ENCODE measurements around the gene PAQR9. TPM values are rescaled to one million over a fixed set of nuclear protein-coding genes. Genes with fewer than 3 reads are reported as not detected.
"Not testable (repeated sequence)": the region's sequence is repeated elsewhere in the genome, so short reads cannot be mapped to it uniquely, and the experiment has no call there.

PAQR9 gene
- total RNA-seq, 1 experiment from 2014 or later: not detected

DNA sequence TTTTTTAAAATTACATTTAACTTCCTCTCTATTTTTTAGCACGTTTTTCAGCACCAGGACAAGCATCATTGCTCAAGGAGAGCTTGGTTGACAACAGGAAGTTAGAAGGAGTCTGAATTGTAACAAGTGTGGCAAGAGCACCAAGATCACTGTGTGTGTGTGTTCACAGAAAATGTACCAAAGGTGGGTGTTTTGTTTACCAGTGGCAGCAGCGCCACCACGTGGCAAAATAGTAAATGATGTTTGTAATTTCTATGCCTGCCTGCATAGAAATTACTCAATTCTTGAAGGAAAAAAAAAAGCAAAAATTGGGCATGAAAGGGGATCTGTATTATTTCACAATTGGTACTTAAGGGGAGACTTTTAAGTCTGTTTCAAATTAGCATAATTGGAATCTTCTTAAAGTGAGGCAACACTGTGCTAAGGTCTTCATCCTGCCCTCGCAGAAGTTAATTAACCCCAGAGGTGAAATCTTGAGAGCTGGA, 30.5 kb upstream of the PAQR9 start:
- no peaks in the 10 kb centered on the region for H3K9me3 ChIP-seq (ENCODE audit: insufficient read depth, low read depth)
- H4K20me1 ChIP-seq (ENCODE audit: insufficient read depth): no peaks in the 10 kb centered on the region
- no peaks in the 10 kb centered on the region for H3K9me2 ChIP-seq (ENCODE audit: insufficient read depth)
- H3K4me3 ChIP-seq: no peak overlapping the region
- no peaks in the 10 kb centered on the region for H3K36me3 ChIP-seq (ENCODE audit: low read depth)
- H3K4me2 ChIP-seq: no peak overlapping the region
- peaks cover 21% of the 10 kb centered on the region for H3K4me1 ChIP-seq (replicated peaks; ENCODE audit: insufficient read depth)
- peak; percentile 67 to 70 for DNase-seq
- ChIA-PET POLR2A (ENCODE audit: unreplicated experiment) (interaction anchor here (0.7 kb wide), 1 partner anchor 355 kb away, joined by 4 read pairs; no protein-coding TSS in a partner anchor), CTCF (interaction anchor here (1.2 to 2.2 kb wide), 2 partner anchors 165 to 407 kb away, joined by 4 to 8 read pairs; no protein-coding TSS in a partner anchor)
- H3K27ac ChIP-seq: no peak overlapping the region
- no TSS peak for BruUV-seq (replicated peaks)
- TF ChIP-seq, protein P1, sequence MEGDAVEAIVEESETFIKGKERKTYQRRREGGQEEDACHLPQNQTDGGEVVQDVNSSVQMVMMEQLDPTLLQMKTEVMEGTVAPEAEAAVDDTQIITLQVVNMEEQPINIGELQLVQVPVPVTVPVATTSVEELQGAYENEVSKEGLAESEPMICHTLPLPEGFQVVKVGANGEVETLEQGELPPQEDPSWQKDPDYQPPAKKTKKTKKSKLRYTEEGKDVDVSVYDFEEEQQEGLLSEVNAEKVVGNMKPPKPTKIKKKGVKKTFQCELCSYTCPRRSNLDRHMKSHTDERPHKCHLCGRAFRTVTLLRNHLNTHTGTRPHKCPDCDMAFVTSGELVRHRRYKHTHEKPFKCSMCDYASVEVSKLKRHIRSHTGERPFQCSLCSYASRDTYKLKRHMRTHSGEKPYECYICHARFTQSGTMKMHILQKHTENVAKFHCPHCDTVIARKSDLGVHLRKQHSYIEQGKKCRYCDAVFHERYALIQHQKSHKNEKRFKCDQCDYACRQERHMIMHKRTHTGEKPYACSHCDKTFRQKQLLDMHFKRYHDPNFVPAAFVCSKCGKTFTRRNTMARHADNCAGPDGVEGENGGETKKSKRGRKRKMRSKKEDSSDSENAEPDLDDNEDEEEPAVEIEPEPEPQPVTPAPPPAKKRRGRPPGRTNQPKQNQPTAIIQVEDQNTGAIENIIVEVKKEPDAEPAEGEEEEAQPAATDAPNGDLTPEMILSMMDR (conservative IDR thresholded peaks at IDR 0.05): peak; percentile 85
- no peak for TF ChIP-seq EZH2 (IDR thresholded peaks at IDR 0.05; ENCODE audit: low read depth)
- H3K27me3 ChIP-seq (ENCODE audit: insufficient read depth, low read depth): no peaks in the 10 kb centered on the region
- H3F3A ChIP-seq (ENCODE audit: insufficient read depth, low read depth): no peaks in the 10 kb centered on the region; the same call in 1 of the 2 replicates
- H2AFZ ChIP-seq: no peak overlapping the region
- no peaks in the 10 kb centered on the region for H3K79me2 ChIP-seq (ENCODE audit: low read depth)
- intact Hi-C loops (cut with micrococcal nuclease; ENCODE audit: unreplicated experiment): loop anchor here (1.0 to 5.0 kb wide), 4 partner anchors 166 to 867 kb away; no protein-coding TSS in a partner anchor

DNA sequence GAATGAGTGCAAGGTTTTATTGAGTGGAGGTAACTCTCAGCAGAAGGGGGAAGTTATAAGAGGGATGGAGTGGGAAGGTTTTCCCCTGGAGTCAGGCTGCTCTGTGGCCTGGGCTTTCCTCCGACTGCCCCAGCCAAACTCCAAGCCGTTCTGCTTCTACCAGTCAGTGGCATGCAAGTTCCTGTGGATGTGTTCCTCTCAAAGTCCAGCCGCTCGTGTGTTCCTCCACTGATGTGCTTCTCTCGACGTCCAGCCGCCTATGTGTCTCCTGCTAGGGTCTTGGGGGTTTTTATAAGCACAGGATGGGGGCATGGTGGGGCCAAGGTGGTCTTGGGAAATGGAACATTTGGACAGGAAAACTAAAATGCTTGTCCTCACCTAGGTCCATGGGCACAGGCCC, 28.8 kb upstream of the PAQR9 start:
- BruUV-seq (replicated peaks): no TSS peak
- no peak for DNase-seq
- H3K9me3 ChIP-seq (ENCODE audit: insufficient read depth, low read depth): no peaks in the 10 kb centered on the region
- no peak overlapping the region for H3K4me2 ChIP-seq
- H3K79me2 ChIP-seq (ENCODE audit: low read depth): no peaks in the 10 kb centered on the region
- H3K27ac ChIP-seq: no peak overlapping the region
- peaks cover 4% of the 10 kb centered on the region; the same call in 1 of the 2 replicates for H3K4me1 ChIP-seq (replicated peaks; ENCODE audit: insufficient read depth)
- no peaks in the 10 kb centered on the region for H4K20me1 ChIP-seq (ENCODE audit: insufficient read depth)
- ChIA-PET POLR2A (ENCODE audit: unreplicated experiment) (interaction anchor here (0.6 kb wide), 1 partner anchor 448 kb away, joined by 3 read pairs; no protein-coding TSS in a partner anchor), CTCF (interaction anchor here (2.2 kb wide), 1 partner anchor 164 kb away, joined by 8 read pairs; no protein-coding TSS in a partner anchor)
- intact Hi-C loops (cut with micrococcal nuclease; ENCODE audit: unreplicated experiment): loop anchor here (5.0 kb wide), 1 partner anchor 625 kb away; no protein-coding TSS in a partner anchor
- H3K36me3 ChIP-seq (ENCODE audit: low read depth): no peaks in the 10 kb centered on the region
- no peaks in the 10 kb centered on the region for H3K9me2 ChIP-seq (ENCODE audit: insufficient read depth)
- no peaks in the 10 kb centered on the region for H3F3A ChIP-seq (ENCODE audit: insufficient read depth, low read depth)
- H3K27me3 ChIP-seq (ENCODE audit: insufficient read depth, low read depth): no peaks in the 10 kb centered on the region
- H3K4me3 ChIP-seq: no peak overlapping the region
- H2AFZ ChIP-seq: no peak overlapping the region
- TF ChIP-seq, protein P1 (conservative IDR thresholded peaks at IDR 0.05): no peak
- no peak for TF ChIP-seq EZH2 (IDR thresholded peaks at IDR 0.05; ENCODE audit: low read depth)

GRCh38 chr3:142990721-142991120, 27.2 kb upstream of the PAQR9 start:
- Histone ChIP-seq H3K4me1 (replicated peaks; ENCODE audit: insufficient read depth) (no peaks in the 10 kb centered on the region; the same call in 1 of the 2 replicates), H3F3A (ENCODE audit: insufficient read depth, low read depth) (no peaks in the 10 kb centered on the region), H4K20me1 (ENCODE audit: insufficient read depth) (no peaks in the 10 kb centered on the region), H3K9me3 (ENCODE audit: insufficient read depth, low read depth) (no peaks in the 10 kb centered on the region), H3K27ac (no peak overlapping the region), H3K36me3 (ENCODE audit: low read depth) (no peaks in the 10 kb centered on the region), H3K4me2 (no peak overlapping the region), H2AFZ (no peak overlapping the region), H3K4me3 (no peak overlapping the region), H3K9me2 (ENCODE audit: insufficient read depth) (no peaks in the 10 kb centered on the region), H3K79me2 (ENCODE audit: low read depth) (no peaks in the 10 kb centered on the region), H3K27me3 (ENCODE audit: insufficient read depth, low read depth) (no peaks in the 10 kb centered on the region)
- CTCF ChIA-PET: interaction anchor here (1.2 kb wide), 1 partner anchor 404 kb away, joined by 3 read pairs; no protein-coding TSS in a partner anchor
- POLR2A ChIA-PET (ENCODE audit: unreplicated experiment): no interaction called here
- no peak for DNase-seq
- BruUV-seq (replicated peaks): no TSS peak
- intact Hi-C loops (cut with micrococcal nuclease; ENCODE audit: unreplicated experiment): loop anchor here (5.0 kb wide), 1 partner anchor 623 kb away; no protein-coding TSS in a partner anchor
- TF ChIP-seq EZH2 (IDR thresholded peaks at IDR 0.05; ENCODE audit: low read depth): no peak
- TF ChIP-seq, protein P1 (conservative IDR thresholded peaks at IDR 0.05): no peak

GRCh38 chr3:142988826-142989225, 25.4 kb upstream of the PAQR9 start:
- CTCF ChIA-PET: interaction anchor here (0.7 kb wide), 1 partner anchor 162 kb away, joined by 3 read pairs; no protein-coding TSS in a partner anchor
- H3K36me3 ChIP-seq (ENCODE audit: low read depth); H2AFZ ChIP-seq; H3K79me2 ChIP-seq (ENCODE audit: low read depth); H3F3A ChIP-seq (ENCODE audit: insufficient read depth, low read depth); H3K27me3 ChIP-seq (ENCODE audit: insufficient read depth, low read depth); BruUV-seq (replicated peaks); H3K4me3 ChIP-seq; H3K4me2 ChIP-seq; DNase-seq; H4K20me1 ChIP-seq (ENCODE audit: insufficient read depth); H3K9me2 ChIP-seq (ENCODE audit: insufficient read depth); intact Hi-C loops (cut with micrococcal nuclease; ENCODE audit: unreplicated experiment); H3K4me1 ChIP-seq (replicated peaks; ENCODE audit: insufficient read depth); POLR2A ChIA-PET (ENCODE audit: unreplicated experiment); H3K9me3 ChIP-seq (ENCODE audit: insufficient read depth, low read depth); H3K27ac ChIP-seq: not testable (repeated sequence)

DNA sequence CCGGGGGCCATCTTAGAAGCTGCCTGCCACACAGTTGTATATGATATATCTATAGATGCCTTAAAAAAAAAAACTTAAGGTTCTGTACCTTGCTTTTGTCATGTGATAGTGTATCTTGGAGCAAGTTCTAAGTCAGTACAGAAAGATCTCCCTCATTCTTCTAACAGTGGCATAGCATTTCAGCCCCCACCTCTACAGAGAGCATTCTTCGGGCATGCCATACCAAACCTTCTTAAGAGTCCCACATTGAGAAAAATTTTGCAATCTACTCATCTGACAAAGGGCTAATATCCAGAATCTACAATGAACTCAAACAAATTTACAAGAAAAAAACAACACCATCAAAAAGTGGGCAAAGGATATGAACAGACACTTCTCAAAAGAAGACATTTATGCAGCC, 24.7 kb upstream of the PAQR9 start:
- H3K79me2 ChIP-seq (ENCODE audit: low read depth); H3K4me1 ChIP-seq (replicated peaks; ENCODE audit: insufficient read depth); H3K27ac ChIP-seq; BruUV-seq (replicated peaks); H3K4me2 ChIP-seq; H3K36me3 ChIP-seq (ENCODE audit: low read depth); H3K9me3 ChIP-seq (ENCODE audit: insufficient read depth, low read depth); intact Hi-C loops (cut with micrococcal nuclease; ENCODE audit: unreplicated experiment); DNase-seq; H4K20me1 ChIP-seq (ENCODE audit: insufficient read depth); POLR2A ChIA-PET (ENCODE audit: unreplicated experiment); H3K9me2 ChIP-seq (ENCODE audit: insufficient read depth); H3F3A ChIP-seq (ENCODE audit: insufficient read depth, low read depth); CTCF ChIA-PET; H3K27me3 ChIP-seq (ENCODE audit: insufficient read depth, low read depth); H2AFZ ChIP-seq; H3K4me3 ChIP-seq: not testable (repeated sequence)
